CD4-positive, alpha-beta memory T cell (primary cell): ENCODE data around the gene SUPV3L1. TPM values are rescaled to one million over a fixed set of nuclear protein-coding genes. Genes with fewer than 3 reads are reported as not detected.
A peak's percentile ranks its signal among the peaks of the same experiment; 100 is the strongest.

Source experiments
- CTCF ChIA-PET: fragments of 350-600 bp; sonication (Branson Sonifier 250); formaldehyde crosslinking; loops from one replicate; lab custom pipeline; 2021; ENCODE audit warnings: inconsistent platforms; ENCODE audit not compliant: partially characterized antibody; lab: Charles Lee
- POLR2A ChIA-PET: fragments of 350-600 bp; sonication (Branson Sonifier 250); formaldehyde crosslinking; loops from one replicate; lab custom pipeline; 2021; ENCODE audit not compliant: partially characterized antibody; lab: Charles Lee
- DNase-seq, 5 donors: peaks; one replicate each; pipeline versions ENCODE4 v3.0.0 to v3.0.0-alpha.2; 2020 to 2022; ENCODE audit warnings: mixed read lengths in 1 of 5
- H3K27ac ChIP-seq: one replicate; pipeline ENCODE4 v1.7.0; 2013; ENCODE audit warnings: low read depth, low read length
- H3K27me3 ChIP-seq: 2 replicates; pipeline ENCODE4 v1.7.0; 2013; ENCODE audit warnings: mild to moderate bottlenecking, low read length, moderate library complexity; ENCODE audit not compliant: insufficient read depth
- H3K36me3 ChIP-seq: 2 replicates; pipeline ENCODE4 v1.7.0; 2013; ENCODE audit warnings: mild to moderate bottlenecking, low read length, moderate library complexity; ENCODE audit not compliant: insufficient read depth
- H3K4me1 ChIP-seq: 2 replicates; pipeline ENCODE4 v1.7.0; 2013; ENCODE audit warnings: mild to moderate bottlenecking, low read length, moderate library complexity; ENCODE audit not compliant: insufficient read depth
- H3K4me3 ChIP-seq, 2 donors: one replicate each; pipeline ENCODE4 v1.7.0; 2013; ENCODE audit warnings: low read length in 2 of 2, mild to moderate bottlenecking in 1 of 2
- H3K9me3 ChIP-seq, 2 donors: one replicate each; pipeline ENCODE4 v1.7.0; 2013; ENCODE audit warnings: low read length in 2 of 2, control low read depth in 1 of 2; ENCODE audit not compliant: control insufficient read depth in 1 of 2
- H3K27ac Mint-ChIP-seq, 7 donors: one replicate each; pipeline ENCODE4 v1.8.0; 2020 to 2021; ENCODE audit warnings: mixed read lengths in 7 of 7, mild to moderate bottlenecking in 6 of 7, inconsistent platforms in 3 of 7, moderate library complexity in 3 of 7
- H3K27me3 Mint-ChIP-seq, 2 donors: one replicate each; pipeline ENCODE4 v1.8.0; 2020 to 2021; ENCODE audit warnings: mixed read lengths in 2 of 2
- H3K36me3 Mint-ChIP-seq, 2 donors: one replicate each; pipeline ENCODE4 v1.8.0; 2020 to 2021; ENCODE audit warnings: mixed read lengths in 2 of 2, inconsistent platforms in 1 of 2, mild to moderate bottlenecking in 1 of 2
- H3K4me1 Mint-ChIP-seq, 4 donors: one replicate each; pipeline ENCODE4 v1.8.0; 2020 to 2021; ENCODE audit warnings: mixed read lengths in 4 of 4, mild to moderate bottlenecking in 1 of 4
- H3K4me3 Mint-ChIP-seq, 8 donors: one replicate each; pipeline ENCODE4 v1.8.0; 2020 to 2021; ENCODE audit warnings: mixed read lengths in 8 of 8, mild to moderate bottlenecking in 7 of 8, moderate library complexity in 6 of 8, inconsistent platforms in 3 of 8
- H3K9me3 Mint-ChIP-seq, 8 donors: one replicate each; pipeline ENCODE4 v1.8.0; 2020 to 2021; ENCODE audit warnings: mixed read lengths in 8 of 8, mild to moderate bottlenecking in 5 of 8, inconsistent platforms in 3 of 8, moderate library complexity in 1 of 8
- intact Hi-C: fragments of 100-400 bp; cut with micrococcal nuclease; formaldehyde crosslinking; loops from one replicate; pipeline ENCODE4 v1.15.1; 2023
- polyA plus RNA-seq, 2 donors: library from polyadenylated mRNA; unstranded; fragments of 300-500 nt; fragmentation: Illumina TruSeq; gene quantifications; one replicate each; pipeline ENCODE4 v1.2.3, GENCODE V29; 2021
- total RNA-seq, 2 experiments: library from RNA; stranded (reverse); gene quantifications; one replicate each; pipeline ENCODE4 v1.2.3, GENCODE V29; 2021

The SUPV3L1 gene
- total and polyA plus RNA-seq, 4 experiments from 2014 or later = 14.2 to 39.0 (median 28.6) TPM

DNA sequence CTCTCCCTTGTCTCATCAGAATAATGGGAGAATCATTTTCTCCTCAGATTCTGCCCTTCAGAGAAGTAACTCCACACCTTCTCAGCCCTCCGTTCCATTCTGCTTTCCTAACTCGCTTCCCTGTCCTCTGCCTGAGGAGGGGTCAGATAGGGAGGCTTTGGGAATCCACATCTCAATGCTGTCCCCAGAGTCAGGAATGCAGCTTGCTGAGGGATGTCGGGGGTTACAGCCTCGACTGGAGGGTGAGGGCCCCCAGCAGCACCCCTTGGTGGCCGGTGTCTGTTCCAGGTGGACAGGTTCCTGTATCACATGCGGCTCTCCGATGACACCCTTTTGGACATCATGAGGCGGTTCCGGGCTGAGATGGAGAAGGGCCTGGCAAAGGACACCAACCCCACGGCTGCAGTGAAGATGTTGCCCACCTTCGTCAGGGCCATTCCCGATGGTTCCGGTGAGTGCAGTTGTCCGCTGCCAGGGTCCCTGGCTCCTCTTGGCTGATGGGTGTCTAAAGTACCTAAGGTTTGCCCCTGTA, 47.0 kb downstream of the SUPV3L1 start:
- Histone ChIP-seq H3K4me3 (no peak overlapping the region), H3K27me3 (no peaks in the 10 kb centered on the region), H3K4me1 (peaks cover 73% of the 10 kb centered on the region), H3K9me3 (no peaks in the 10 kb centered on the region), H3K27ac (no peak overlapping the region), H3K36me3 (no peaks in the 10 kb centered on the region)
- Mint-ChIP-seq H3K9me3 (no peaks in the 10 kb centered on the region), H3K4me3 (no peak overlapping the region), H3K27me3 (no peaks in the 10 kb centered on the region), H3K36me3 (no peaks in the 10 kb centered on the region), H3K4me1 (peaks cover 44 to 75% (median 57%) of the 10 kb centered on the region in 4 donors), H3K27ac (no peak overlapping the region)
- DNase-seq = no peak
- intact Hi-C loops = no loop called here
- ChIA-PET POLR2A (interaction anchor here (3.0 kb wide), 1 partner anchor 12 kb away, joined by 13 read pairs; no protein-coding TSS in a partner anchor), CTCF (interaction anchor here (0.9 to 3.7 kb wide), 5 partner anchors 12 to 181 kb away, joined by 3 to 19 read pairs (median 3); no protein-coding TSS in a partner anchor)

DNA sequence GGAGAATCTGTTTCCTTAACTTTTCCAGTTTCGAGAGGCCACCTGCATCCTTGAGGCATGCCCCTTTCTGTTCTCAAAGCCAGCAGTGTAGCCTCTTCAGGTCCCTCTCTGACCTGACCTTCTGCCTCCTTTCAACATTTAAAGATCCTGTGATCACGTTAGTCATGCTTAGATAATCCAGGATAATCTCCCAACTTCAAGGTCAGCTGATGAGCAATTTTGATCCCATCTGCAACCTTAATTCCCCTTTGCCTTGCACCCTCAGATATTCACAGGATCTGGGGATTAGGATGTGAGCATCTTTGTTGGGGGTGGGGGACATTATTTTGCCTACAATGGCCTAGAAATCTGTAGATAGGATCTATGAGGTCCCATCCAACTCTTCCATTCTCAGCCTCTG, 48.1 kb downstream of the SUPV3L1 start:
- H3K4me3 ChIP-seq = no peak overlapping the region
- no peaks in the 10 kb centered on the region for H3K36me3 ChIP-seq
- Mint-ChIP-seq H3K36me3 (no peaks in the 10 kb centered on the region), H3K27ac (peak overlapping the region in 5 of 7 donors; percentile 29 to 92 (median 41)), H3K27me3 (no peaks in the 10 kb centered on the region), H3K9me3 (no peaks in the 10 kb centered on the region), H3K4me1 (peaks cover 46 to 75% (median 58%) of the 10 kb centered on the region in 4 donors), H3K4me3 (peak overlapping the region in 7 of 8 donors; percentile 21 to 92 (median 83))
- intact Hi-C loops = no loop called here
- POLR2A ChIA-PET = interaction anchor here (1.1 to 2.0 kb wide), 7 partner anchors 11 to 162 kb away, joined by 3 to 15 read pairs (median 7); partner anchors contain the start of gene SUPV3L1
- no peak for DNase-seq
- H3K27me3 ChIP-seq = no peaks in the 10 kb centered on the region
- CTCF ChIA-PET = interaction anchor here (0.9 to 1.7 kb wide), 2 partner anchors 177 to 180 kb away, joined by 3 to 6 read pairs; no protein-coding TSS in a partner anchor
- H3K27ac ChIP-seq = no peak overlapping the region
- no peaks in the 10 kb centered on the region for H3K9me3 ChIP-seq
- peaks cover 72% of the 10 kb centered on the region for H3K4me1 ChIP-seq

DNA sequence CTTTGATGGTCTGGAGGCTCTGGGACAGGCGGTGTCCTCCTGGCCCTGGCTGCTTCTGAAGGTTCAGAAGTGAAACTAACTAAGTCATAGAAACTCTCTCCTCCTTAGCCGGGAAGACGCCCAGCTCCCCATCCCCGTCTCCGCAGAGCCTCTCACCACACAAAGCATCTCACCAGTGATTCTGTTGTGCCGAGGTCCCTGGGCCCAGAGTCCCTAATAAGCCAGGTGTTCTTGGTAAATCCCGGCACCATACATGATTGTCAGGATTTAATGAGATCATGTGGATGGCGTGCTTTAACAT, 49.5 kb downstream of the SUPV3L1 start:
- no peaks in the 10 kb centered on the region for H3K36me3 ChIP-seq
- ChIA-PET CTCF (interaction anchor here (1.0 to 1.7 kb wide), 8 partner anchors 9 to 176 kb away, joined by 3 to 8 read pairs (median 6); partner anchors contain the start of gene HKDC1), POLR2A (interaction anchor here (0.7 to 2.0 kb wide), 12 partner anchors 9 to 178 kb away, joined by 3 to 15 read pairs (median 4); partner anchors contain the start of genes HKDC1 and SUPV3L1)
- Mint-ChIP-seq H3K4me3 (peak overlapping the region; percentile 73 to 92 (median 84)), H3K27ac (peak overlapping the region; percentile 87 to 97 (median 91)), H3K4me1 (peaks cover 47 to 80% (median 61%) of the 10 kb centered on the region in 4 donors), H3K36me3 (no peaks in the 10 kb centered on the region), H3K27me3 (no peaks in the 10 kb centered on the region), H3K9me3 (no peaks in the 10 kb centered on the region)
- H3K27me3 ChIP-seq = no peaks in the 10 kb centered on the region
- H3K9me3 ChIP-seq = no peaks in the 10 kb centered on the region
- peaks cover 76% of the 10 kb centered on the region for H3K4me1 ChIP-seq
- intact Hi-C loops = no loop called here
- DNase-seq = peak in 1 of 5 donors; percentile 22
- H3K27ac ChIP-seq = peak overlapping the region; percentile 63
- H3K4me3 ChIP-seq = peak overlapping the region in 1 of 2 donors; percentile 38

DNA sequence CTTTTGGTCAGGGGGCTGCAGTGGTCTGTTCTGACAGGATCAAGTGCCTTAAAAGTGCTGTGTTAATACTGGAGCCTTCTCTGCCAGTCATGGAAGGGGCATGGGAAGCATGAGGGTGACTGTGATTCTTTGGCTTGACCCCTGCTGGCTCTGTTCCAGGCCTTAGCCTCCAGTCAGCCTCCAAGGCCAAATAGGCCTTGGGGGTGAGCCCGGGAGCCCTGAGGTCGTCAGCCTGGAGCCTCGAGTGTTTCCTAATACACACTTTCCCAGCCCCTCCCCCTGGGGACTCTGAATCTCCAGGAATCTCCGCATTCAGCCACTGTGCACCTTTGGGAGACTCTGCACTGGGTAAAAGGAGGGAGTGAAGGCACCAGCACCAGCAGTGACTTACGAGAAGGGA, 50.1 kb downstream of the SUPV3L1 start:
- Mint-ChIP-seq H3K4me1 (peaks cover 44 to 74% (median 56%) of the 10 kb centered on the region in 4 donors), H3K9me3 (no peaks in the 10 kb centered on the region), H3K36me3 (no peaks in the 10 kb centered on the region), H3K4me3 (peak overlapping the region in 4 of 8 donors; percentile 73 to 92 (median 88)), H3K27ac (peak overlapping the region; percentile 87 to 97 (median 91)), H3K27me3 (no peaks in the 10 kb centered on the region)
- Histone ChIP-seq H3K4me1 (peaks cover 71% of the 10 kb centered on the region), H3K27ac (no peak overlapping the region), H3K27me3 (no peaks in the 10 kb centered on the region), H3K36me3 (no peaks in the 10 kb centered on the region), H3K4me3 (no peak overlapping the region), H3K9me3 (no peaks in the 10 kb centered on the region)
- intact Hi-C loops = no loop called here
- ChIA-PET POLR2A (interaction anchor here (0.9 to 1.9 kb wide), 4 partner anchors 8 to 89 kb away, joined by 3 to 15 read pairs (median 4); partner anchors contain the start of gene HKDC1), CTCF (interaction anchor here (1.2 to 1.7 kb wide), 5 partner anchors 10 to 163 kb away, joined by 4 to 8 read pairs (median 7); no protein-coding TSS in a partner anchor)
- no peak for DNase-seq

DNA sequence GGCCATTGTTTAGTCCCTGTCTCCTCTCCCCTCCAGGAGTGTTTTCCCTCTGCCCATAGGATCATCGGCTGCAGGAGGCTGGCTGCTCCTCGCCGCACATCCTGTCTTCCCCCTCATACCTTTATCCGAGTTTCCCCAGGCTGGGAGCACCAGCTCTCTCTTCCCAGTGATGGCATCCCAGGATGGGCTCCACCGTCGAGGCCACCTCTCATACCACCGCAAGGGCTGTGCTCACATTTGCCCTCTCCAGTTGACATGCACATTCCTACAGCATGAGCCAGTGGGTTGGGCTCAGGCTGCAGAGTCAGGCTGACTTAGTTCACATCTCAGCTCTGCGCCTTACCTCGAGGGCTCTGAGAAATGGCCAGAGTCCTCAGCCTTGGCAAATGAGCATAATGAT, 52.2 kb downstream of the SUPV3L1 start:
- Mint-ChIP-seq H3K36me3 (no peaks in the 10 kb centered on the region), H3K27me3 (no peaks in the 10 kb centered on the region)

DNA sequence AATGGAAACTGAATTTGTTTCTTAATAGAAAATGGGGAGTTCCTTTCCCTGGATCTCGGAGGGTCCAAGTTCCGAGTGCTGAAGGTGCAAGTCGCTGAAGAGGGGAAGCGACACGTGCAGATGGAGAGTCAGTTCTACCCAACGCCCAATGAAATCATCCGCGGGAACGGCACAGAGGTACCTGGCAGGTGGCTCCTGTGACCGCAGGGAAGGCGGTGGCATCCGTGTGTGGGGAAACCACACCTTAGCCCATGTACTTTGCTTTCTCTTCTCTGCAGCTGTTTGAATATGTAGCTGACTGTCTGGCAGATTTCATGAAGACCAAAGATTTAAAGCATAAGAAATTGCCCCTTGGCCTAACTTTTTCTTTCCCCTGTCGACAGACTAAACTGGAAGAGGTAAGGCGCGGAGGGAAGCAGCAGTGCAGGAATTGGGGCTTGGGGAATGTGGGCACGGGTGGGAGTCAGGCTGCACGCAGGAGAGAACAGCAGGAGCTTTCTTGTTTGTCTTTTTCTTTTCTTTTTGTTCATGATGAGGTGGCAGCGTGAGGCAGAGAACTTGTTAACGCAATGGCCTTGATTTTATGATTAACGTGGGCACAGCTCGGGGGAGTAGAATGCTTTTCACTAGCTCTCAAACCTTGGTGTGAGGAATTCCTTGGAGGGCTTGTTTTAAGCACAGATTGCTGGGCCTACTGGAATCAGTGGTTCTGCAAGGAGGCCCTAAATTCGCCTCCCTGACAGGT, 52.9 kb downstream of the SUPV3L1 start:
- Histone ChIP-seq H3K9me3 (no peaks in the 10 kb centered on the region), H3K27ac (no peak overlapping the region), H3K4me3 (no peak overlapping the region), H3K27me3 (no peaks in the 10 kb centered on the region), H3K36me3 (no peaks in the 10 kb centered on the region), H3K4me1 (peaks cover 51% of the 10 kb centered on the region)
- intact Hi-C loops = loop anchor here (1.0 kb wide), 1 partner anchor 11 kb away; no protein-coding TSS in a partner anchor
- peak overlapping the region; percentile 73 to 93 (median 88) for H3K27ac Mint-ChIP-seq
- DNase-seq = peak; percentile 44 to 76 (median 58)
- H3K9me3 Mint-ChIP-seq = no peaks in the 10 kb centered on the region
- H3K4me1 Mint-ChIP-seq = peaks cover 40 to 71% (median 46%) of the 10 kb centered on the region in 4 donors
- H3K4me3 Mint-ChIP-seq = peak overlapping the region; percentile 77 to 94 (median 81)
- CTCF ChIA-PET = interaction anchor here (1.3 to 2.9 kb wide), 4 partner anchors 9 to 160 kb away, joined by 3 to 20 read pairs (median 6); no protein-coding TSS in a partner anchor
- POLR2A ChIA-PET = interaction anchor here (0.6 to 3.1 kb wide), 5 partner anchors 11 to 269 kb away, joined by 3 to 12 read pairs (median 4); no protein-coding TSS in a partner anchor
- no peaks in the 10 kb centered on the region for H3K27me3 Mint-ChIP-seq
- no peaks in the 10 kb centered on the region for H3K36me3 Mint-ChIP-seq

More for the DNA sequence above, 52.2 kb downstream of the SUPV3L1 start:
- POLR2A ChIA-PET = interaction anchor here (1.3 to 3.1 kb wide), 3 partner anchors 11 to 86 kb away, joined by 4 to 12 read pairs (median 7); no protein-coding TSS in a partner anchor
- Histone ChIP-seq H3K27ac (no peak overlapping the region), H3K36me3 (no peaks in the 10 kb centered on the region), H3K9me3 (no peaks in the 10 kb centered on the region), H3K27me3 (no peaks in the 10 kb centered on the region), H3K4me1 (peaks cover 55% of the 10 kb centered on the region), H3K4me3 (no peak overlapping the region)
- H3K27ac Mint-ChIP-seq = peak overlapping the region in 6 of 7 donors; percentile 1 to 93 (median 78)
- H3K4me1 Mint-ChIP-seq = peaks cover 41 to 71% (median 47%) of the 10 kb centered on the region in 4 donors
- H3K4me3 Mint-ChIP-seq = peak overlapping the region in 5 of 8 donors; percentile 12 to 94 (median 81)
- intact Hi-C loops = loop anchor here (1.0 kb wide), 1 partner anchor 10 kb away; no protein-coding TSS in a partner anchor
- CTCF ChIA-PET = interaction anchor here (1.3 to 2.9 kb wide), 4 partner anchors 10 to 160 kb away, joined by 3 to 20 read pairs (median 6); no protein-coding TSS in a partner anchor
- DNase-seq = no peak
- no peaks in the 10 kb centered on the region for H3K9me3 Mint-ChIP-seq
